ENCODE results near the gene TPGS1. TPM values are rescaled to one million over a fixed set of nuclear protein-coding genes. Genes with fewer than 3 reads are reported as not detected.

The TPGS1 gene
- total RNA-seq, 6 experiments from 2014 or later: 20.2 to 24.7 (median 21.1) TPM

GRCh38 chr19:482186-483041 is 24.9 kb upstream of the TPGS1 start:
- Mint-ChIP-seq H3K27me3 (ENCODE audit: insufficient read depth) (peaks cover 3% of the 10 kb centered on the region), H3K27ac (no peak overlapping the region), H3K4me1 (ENCODE audit: low read depth) (peaks cover 11% of the 10 kb centered on the region; the same call in 1 of the 2 replicates), H3K4me3 (no peak overlapping the region), H3K9me3 (peaks cover 31% of the 10 kb centered on the region), H3K36me3 (ENCODE audit: low read depth) (peaks cover 13% of the 10 kb centered on the region)
- no peak for DNase-seq
- TF ChIP-seq CTCF (IDR thresholded peaks at IDR 0.05): no peak

- no peak for TF ChIP-seq CTCF (IDR thresholded peaks at IDR 0.05)
- H3K4me1 Mint-ChIP-seq (ENCODE audit: low read depth): peaks cover 11% of the 10 kb centered on the region; the same call in 1 of the 2 replicates
- H3K27me3 Mint-ChIP-seq (ENCODE audit: insufficient read depth): peaks cover 5% of the 10 kb centered on the region
- no peak overlapping the region for H3K4me3 Mint-ChIP-seq
- H3K36me3 Mint-ChIP-seq (ENCODE audit: low read depth): peaks cover 13% of the 10 kb centered on the region
- peaks cover 31% of the 10 kb centered on the region for H3K9me3 Mint-ChIP-seq
- no peak overlapping the region for H3K27ac Mint-ChIP-seq
- DNase-seq: no peak
Measured at GRCh38 chr19:483332-484072, 23.8 kb upstream of the TPGS1 start.

- TF ChIP-seq CTCF (IDR thresholded peaks at IDR 0.05): no peak
- Mint-ChIP-seq H3K4me3 (no peak overlapping the region), H3K27me3 (ENCODE audit: insufficient read depth) (peaks cover 5% of the 10 kb centered on the region), H3K4me1 (ENCODE audit: low read depth) (peaks cover 11% of the 10 kb centered on the region; the same call in 1 of the 2 replicates), H3K9me3 (peaks cover 31% of the 10 kb centered on the region), H3K27ac (no peak overlapping the region), H3K36me3 (ENCODE audit: low read depth) (peaks cover 13% of the 10 kb centered on the region)
- no peak for DNase-seq
Measured at GRCh38 chr19:484494-484893, 22.8 kb upstream of the TPGS1 start.

DNA sequence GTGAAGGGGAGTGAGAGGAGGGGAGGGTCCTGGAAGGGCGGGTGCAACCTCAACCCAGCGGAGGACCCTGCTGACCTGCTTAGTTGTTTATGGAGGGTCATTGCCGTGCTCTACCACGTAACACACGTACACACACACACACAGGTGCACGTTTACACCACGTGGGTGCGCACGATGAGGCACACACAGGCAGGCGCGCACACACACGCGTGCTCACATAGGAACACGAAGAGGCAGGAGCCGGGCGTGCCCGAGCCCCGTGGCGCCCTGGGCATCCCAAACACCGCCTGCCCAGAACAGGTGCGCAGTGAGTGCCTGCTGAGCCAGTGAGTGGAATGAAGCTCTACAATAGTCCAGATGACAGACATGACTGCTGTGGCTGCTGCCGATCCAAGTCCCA is 22.2 kb upstream of the TPGS1 start:
- peaks cover 8% of the 10 kb centered on the region; the same call in 1 of the 2 replicates for H3K4me1 Mint-ChIP-seq (ENCODE audit: low read depth)
- H3K4me3 Mint-ChIP-seq: no peak overlapping the region
- peaks cover 26% of the 10 kb centered on the region for H3K9me3 Mint-ChIP-seq
- DNase-seq: no peak
- no peak for TF ChIP-seq CTCF (IDR thresholded peaks at IDR 0.05)
- H3K27ac Mint-ChIP-seq: no peak overlapping the region
- H3K27me3 Mint-ChIP-seq (ENCODE audit: insufficient read depth): peaks cover 5% of the 10 kb centered on the region
- peaks cover 9% of the 10 kb centered on the region for H3K36me3 Mint-ChIP-seq (ENCODE audit: low read depth)

DNA sequence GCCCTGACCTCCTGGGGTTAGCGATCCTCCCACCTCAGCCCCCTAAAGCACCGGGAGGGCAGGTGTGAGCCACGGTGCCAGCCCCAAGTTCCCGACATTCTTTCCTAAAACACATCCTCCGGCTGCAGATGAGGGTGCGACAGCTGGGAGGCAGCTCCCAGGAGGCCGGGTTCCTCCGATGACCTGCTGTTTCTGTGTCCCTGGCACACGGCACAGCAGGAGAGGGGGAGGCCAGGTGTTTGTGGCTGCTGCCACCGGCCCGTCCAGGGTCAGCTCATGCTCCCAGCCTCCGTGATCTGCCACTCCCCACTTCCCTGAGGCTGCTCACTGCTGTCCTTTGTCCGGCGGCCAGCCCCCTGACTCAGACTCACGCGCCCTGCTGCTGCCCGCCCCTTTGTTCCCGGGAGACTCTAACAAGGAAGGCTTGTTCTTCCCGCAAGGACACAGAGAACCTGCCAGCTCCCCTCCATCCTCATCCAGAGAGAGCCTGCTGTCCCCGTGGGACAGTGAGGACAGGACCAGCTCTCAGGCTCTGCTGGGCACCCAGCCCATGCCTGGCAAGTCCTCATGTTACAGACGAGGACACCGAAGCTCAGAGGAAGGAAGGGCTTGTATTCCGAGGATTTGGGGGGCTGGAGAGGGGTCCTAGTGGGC is 21.6 kb upstream of the TPGS1 start:
- H3K27me3 Mint-ChIP-seq (ENCODE audit: insufficient read depth): peaks cover 5% of the 10 kb centered on the region
- H3K9me3 Mint-ChIP-seq: peaks cover 20% of the 10 kb centered on the region
- H3K27ac Mint-ChIP-seq: no peak overlapping the region
- peaks cover 6% of the 10 kb centered on the region; the same call in 1 of the 2 replicates for H3K4me1 Mint-ChIP-seq (ENCODE audit: low read depth)
- DNase-seq: no peak
- H3K4me3 Mint-ChIP-seq: no peak overlapping the region; the same call in 1 of the 2 replicates
- TF ChIP-seq CTCF (IDR thresholded peaks at IDR 0.05): no peak
- peaks cover 2% of the 10 kb centered on the region; the same call in 1 of the 2 replicates for H3K36me3 Mint-ChIP-seq (ENCODE audit: low read depth)

Data from HFFc6 (cell line).